ENCODE results near the gene H2AZ2. TPM values are rescaled to one million over a fixed set of nuclear protein-coding genes. Genes with fewer than 3 reads are reported as not detected.
"Not testable (repeated sequence)": the region's sequence is repeated elsewhere in the genome, so short reads cannot be mapped to it uniquely, and the experiment has no call there.

The H2AZ2 gene
- total RNA-seq, 1 donor from 2014 or later = 300 TPM

GRCh38 chr7:44789990-44790389 lies 57.9 kb downstream of the H2AZ2 start:
- intact Hi-C loops (cut with micrococcal nuclease) = no loop called here

GRCh38 chr7:44787762-44788161 lies 60.1 kb downstream of the H2AZ2 start:
- intact Hi-C loops (cut with micrococcal nuclease) = no loop called here

GRCh38 chr7:44787041-44787440 lies 60.8 kb downstream of the H2AZ2 start:
- intact Hi-C loops (cut with micrococcal nuclease) = no loop called here

- intact Hi-C loops (cut with micrococcal nuclease) = not testable (repeated sequence)
These were observed 62.7 kb downstream of the H2AZ2 start for GRCh38 chr7:44785218-44785617.

- intact Hi-C loops (cut with micrococcal nuclease) = no loop called here
These were observed 63.5 kb downstream of the H2AZ2 start for GRCh38 chr7:44784364-44784763.

GRCh38 chr7:44783407-44783806 lies 64.5 kb downstream of the H2AZ2 start:
- intact Hi-C loops (cut with micrococcal nuclease) = no loop called here

GRCh38 chr7:44782460-44782859 lies 65.4 kb downstream of the H2AZ2 start:
- intact Hi-C loops (cut with micrococcal nuclease) = no loop called here

Other genes starting within 250 kb of the H2AZ2 start
- 130 TPM in 2 replicates for gene OGDH, start 241.5 kb downstream of the H2AZ2 start, total RNA-seq
- gene ZMIZ2, start 99.2 kb downstream of the H2AZ2 start, total RNA-seq = 84.1 and 87.8 TPM in 2 replicates
- gene PPIA, start 51.4 kb downstream of the H2AZ2 start, total RNA-seq = 2,229 and 2,281 TPM in 2 replicates
- 25.9 and 26.6 TPM in 2 replicates for gene PURB, start 37.4 kb upstream of the H2AZ2 start, total RNA-seq
- gene MYO1G, start 130.9 kb upstream of the H2AZ2 start, total RNA-seq = 533 and 534 TPM in 2 replicates
- gene CCM2, start 152.1 kb upstream of the H2AZ2 start, total RNA-seq = 122 and 127 TPM in 2 replicates
- 0.02 TPM in 1 of 2 replicates, not detected in the other for gene NACAD, start 240.9 kb upstream of the H2AZ2 start, total RNA-seq

All from T-helper 2 cell treated with Interferon-gamma antibody and Interleukin-4, amounts not matched to agents 100 ng/mL and 5 ng/mL, for 36 hours (primary cell).